Suprapubic skin (tissue), 4 donors: ENCODE measurements around the gene DAAM2. TPM values are rescaled to one million over a fixed set of nuclear protein-coding genes. Genes with fewer than 3 reads are reported as not detected.

Source experiments
- DNase-seq, 2 donors: peaks; one replicate each; pipeline ENCODE4 v3.0.0-alpha.2; 2019; ENCODE audit warnings: low spot score in 2 of 2
- H3K27ac ChIP-seq: fragments of 200-600 bp; sonication (generic); one replicate; pipeline ENCODE4 v1.5.1; 2019
- H3K27me3 ChIP-seq: fragments of 200-600 bp; sonication (generic); one replicate; pipeline ENCODE4 v1.5.1; 2019
- H3K36me3 ChIP-seq: fragments of 200-600 bp; sonication (generic); one replicate; pipeline ENCODE4 v1.5.1; 2019
- H3K4me1 ChIP-seq: fragments of 200-600 bp; sonication (generic); one replicate; pipeline ENCODE4 v1.5.1; 2019
- H3K4me3 ChIP-seq: fragments of 200-600 bp; sonication (generic); one replicate; pipeline ENCODE4 v1.5.1; 2019; ENCODE audit warnings: mild to moderate bottlenecking
- H3K9me3 ChIP-seq: fragments of 200-600 bp; sonication (generic); one replicate; pipeline ENCODE4 v1.5.1; 2019
- CTCF ChIP-seq, 2 donors: fragments of 200-600 bp in 1 of 2; fragments of 450-650 bp in 1 of 2; sonication (generic) in 1 of 2; IDR thresholded peaks; one replicate each; pipeline ENCODE4 v1.5.1; 2016 to 2019; ENCODE audit warnings: antibody characterized with exemption in 2 of 2, mild to moderate bottlenecking in 1 of 2, moderate library complexity in 1 of 2
- EP300 ChIP-seq: sonication (generic); formaldehyde crosslinking; IDR thresholded peaks from one replicate; pipeline ENCODE4 v1.6.1; 2017; ENCODE audit warnings: antibody characterized with exemption
- POLR2A ChIP-seq, 2 donors: fragments of 450-650 bp; IDR thresholded peaks; one replicate each; pipeline ENCODE4 v1.6.1; 2017; ENCODE audit warnings: antibody characterized with exemption in 2 of 2, mild to moderate bottlenecking in 2 of 2, moderate library complexity in 2 of 2
- POLR2AphosphoS5 ChIP-seq, 3 donors: sonication (generic); formaldehyde crosslinking; IDR thresholded peaks; one replicate each; pipeline ENCODE4 v1.6.1; 2017; ENCODE audit warnings: antibody characterized with exemption in 3 of 3
- WGBS: methylation state at CpG from one replicate; pipeline ENCODE4 v1.1.5; 2018; 5-methylcytosine and 5-hydroxymethylcytosine counted together
- total RNA-seq, 4 donors: library from RNA; depleted of rRNA; stranded (reverse); fragments of >200 nt; gene quantifications; one replicate each; pipeline ENCODE4 v1.1.0, GENCODE V29; 2016

DAAM2 gene
- total RNA-seq, 4 donors from 2014 or later: 4.7 to 17.6 (median 9.9) TPM

- Histone ChIP-seq H3K4me3 (no peak overlapping the region), H3K9me3 (no peaks in the 10 kb centered on the region), H3K27ac (no peak overlapping the region), H3K27me3 (no peaks in the 10 kb centered on the region), H3K36me3 (peaks cover 25% of the 10 kb centered on the region), H3K4me1 (no peaks in the 10 kb centered on the region)
- no peak for DNase-seq
- TF ChIP-seq CTCF (IDR thresholded peaks at IDR 0.05): no peak
- TF ChIP-seq POLR2A (IDR thresholded peaks at IDR 0.05): no peak
- WGBS: 51% methylated on average over 4 of the region's 4 CpGs
Measured at GRCh38 chr6:39904946-39905639, 112.9 kb downstream of the DAAM2 start.

GRCh38 chr6:39905640-39905975 is 113.4 kb downstream of the DAAM2 start:
- WGBS: 74% methylated on average over 4 of the region's 4 CpGs
- no peak for TF ChIP-seq CTCF (IDR thresholded peaks at IDR 0.05)

GRCh38 chr6:39906318-39906761 is 114.2 kb downstream of the DAAM2 start:
- Histone ChIP-seq H3K27me3 (no peaks in the 10 kb centered on the region), H3K27ac (no peak overlapping the region), H3K4me1 (no peaks in the 10 kb centered on the region), H3K4me3 (no peak overlapping the region), H3K9me3 (no peaks in the 10 kb centered on the region), H3K36me3 (peaks cover 14% of the 10 kb centered on the region)
- TF ChIP-seq EP300 (no peak), CTCF (IDR thresholded peaks at IDR 0.05) (no peak), POLR2A (IDR thresholded peaks at IDR 0.05) (no peak), POLR2AphosphoS5 (IDR thresholded peaks at IDR 0.05) (no peak)
- DNase-seq: peak in 1 of 2 donors; percentile 75
- WGBS: 88% methylated on average over 5 of the region's 13 CpGs

More at GRCh38 chr6:39905640-39905975, 113.4 kb downstream of the DAAM2 start:
- Histone ChIP-seq H3K27ac (no peak overlapping the region), H3K4me3 (no peak overlapping the region), H3K27me3 (no peaks in the 10 kb centered on the region), H3K4me1 (no peaks in the 10 kb centered on the region), H3K36me3 (peaks cover 21% of the 10 kb centered on the region), H3K9me3 (no peaks in the 10 kb centered on the region)
- peak in 1 of 2 donors; percentile 74 for DNase-seq

GRCh38 chr6:39907871-39908575 is 115.8 kb downstream of the DAAM2 start:
- DNase-seq: peak in 1 of 2 donors; percentile 37
- Histone ChIP-seq H3K27me3 (no peaks in the 10 kb centered on the region), H3K4me1 (no peaks in the 10 kb centered on the region), H3K36me3 (peaks cover 22% of the 10 kb centered on the region), H3K9me3 (no peaks in the 10 kb centered on the region), H3K27ac (no peak overlapping the region), H3K4me3 (no peak overlapping the region)
- 89% methylated on average over 5 of the region's 5 CpGs for WGBS
- TF ChIP-seq EP300: no peak

GRCh38 chr6:39908838-39909583 is 116.8 kb downstream of the DAAM2 start:
- Histone ChIP-seq H3K27ac (no peak overlapping the region), H3K4me3 (no peak overlapping the region), H3K9me3 (no peaks in the 10 kb centered on the region), H3K4me1 (no peaks in the 10 kb centered on the region), H3K36me3 (peaks cover 28% of the 10 kb centered on the region), H3K27me3 (no peaks in the 10 kb centered on the region)
- 86% methylated on average over 12 of the region's 13 CpGs for WGBS
- DNase-seq: no peak
- no peak for TF ChIP-seq CTCF (IDR thresholded peaks at IDR 0.05)
- TF ChIP-seq EP300: no peak
- TF ChIP-seq POLR2A (IDR thresholded peaks at IDR 0.05): no peak
- no peak for TF ChIP-seq POLR2AphosphoS5 (IDR thresholded peaks at IDR 0.05)
